H1 (cell line): Measurements from ENCODE around the gene ARID4B. TPM values are rescaled to one million over a fixed set of nuclear protein-coding genes. Genes with fewer than 3 reads are reported as not detected.

Experiments
- ASH2L ChIP-seq: fragments of 200-600, 300-600 bp; sonication (generic); IDR thresholded peaks from one replicate; pipeline ENCODE4 v1.7.1; 2017; ENCODE audit warnings: low read length
- BACH1 ChIP-seq: IDR thresholded peaks from 2 replicates; pipeline ENCODE4 v1.6.1; 2012; ENCODE audit warnings: low read length, improper control_type of control experiment
- CBX8 ChIP-seq: fragments of 300-800, 300-1000 bp; sonication (generic); IDR thresholded peaks from 2 replicates; pipeline ENCODE4 v1.7.1; 2016; ENCODE audit warnings: low read depth, low read length, borderline replicate concordance
- KDM1A ChIP-seq: fragments of 200-600, 300-600 bp; sonication (generic); IDR thresholded peaks from 2 replicates; pipeline ENCODE4 v1.7.1; 2016; ENCODE audit warnings: mild to moderate bottlenecking, low read length, borderline replicate concordance
- MAFK ChIP-seq: IDR thresholded peaks from 2 replicates; pipeline ENCODE4 v1.6.1; 2012; ENCODE audit warnings: low read depth, mild to moderate bottlenecking, improper control_type of control experiment, low read length
- MAX ChIP-seq: IDR thresholded peaks from 2 replicates; pipeline ENCODE4 v1.6.1; 2012; ENCODE audit warnings: inconsistent platforms
- POLR2A ChIP-seq, 2 experiments: IDR thresholded peaks; 1 replicate in 1 of 2; 2 replicates in 1 of 2; pipeline ENCODE4 v1.6.1; 2011; ENCODE audit warnings: low read depth in 2 of 2, low read length in 2 of 2, mild to moderate bottlenecking in 2 of 2; ENCODE audit errors: control extremely low read depth in 1 of 2
- POLR2AphosphoS5 ChIP-seq: IDR thresholded peaks from 2 replicates; pipeline ENCODE4 v1.6.1; 2011; ENCODE audit warnings: low read depth, low read length
- SIN3A ChIP-seq, 2 experiments: IDR thresholded peaks in 1 of 2; conservative IDR thresholded peaks in 1 of 2; 2 replicates each; pipeline ENCODE4 v1.6.1; 2011 to 2012; ENCODE audit warnings: low read length in 2 of 2, improper control_type of control experiment in 1 of 2, low read depth in 1 of 2, mild to moderate bottlenecking in 1 of 2
- SIX5 ChIP-seq: IDR thresholded peaks from 2 replicates; pipeline ENCODE4 v1.6.1; 2011; ENCODE audit warnings: mild to moderate bottlenecking, low read depth, low read length
- SP1 ChIP-seq: IDR thresholded peaks from 2 replicates; pipeline ENCODE4 v1.6.1; 2011; ENCODE audit warnings: low read depth, low read length
- SP4 ChIP-seq: IDR thresholded peaks from 2 replicates; pipeline ENCODE4 v1.6.1; 2012; ENCODE audit warnings: low read length, inconsistent platforms
- ZNF274 ChIP-seq: IDR thresholded peaks from 2 replicates; pipeline ENCODE4 v1.7.0; 2012; ENCODE audit warnings: low read length, borderline replicate concordance; ENCODE audit errors: extremely low read depth
- polyA plus RNA-seq, 7 experiments: library from polyadenylated mRNA; depleted of rRNA in 3 of 7; stranded (reverse) in 5 of 7; unstranded in 2 of 7; fragments of >200 nt in 5 of 7; fragments of 200-250 nt in 2 of 7; gene quantifications; 1 replicate in 5 of 7; 2 replicates in 1 of 7; 4 replicates in 1 of 7; pipeline versions ENCODE4 v1.2.1 to v1.2.3, GENCODE V29; 2011 to 2013; ENCODE audit warnings: missing spikeins in 2 of 7, mixed read lengths in 2 of 7
- total RNA-seq: library from RNA; stranded (reverse); fragmentation: NEBNext Ultra II Directional; extraction: Animal tissue kit (Norgen Biotek cat#: 25700); gene quantifications from 2 replicates; pipeline ENCODE4 v1.2.1, GENCODE V29; 2021

ARID4B gene
- total and polyA plus RNA-seq, 2 of the 8 experiments (the other 6 are each of a cell fraction or from before 2014, with no cell fraction given), result 5.1 to 28.8 TPM

DNA sequence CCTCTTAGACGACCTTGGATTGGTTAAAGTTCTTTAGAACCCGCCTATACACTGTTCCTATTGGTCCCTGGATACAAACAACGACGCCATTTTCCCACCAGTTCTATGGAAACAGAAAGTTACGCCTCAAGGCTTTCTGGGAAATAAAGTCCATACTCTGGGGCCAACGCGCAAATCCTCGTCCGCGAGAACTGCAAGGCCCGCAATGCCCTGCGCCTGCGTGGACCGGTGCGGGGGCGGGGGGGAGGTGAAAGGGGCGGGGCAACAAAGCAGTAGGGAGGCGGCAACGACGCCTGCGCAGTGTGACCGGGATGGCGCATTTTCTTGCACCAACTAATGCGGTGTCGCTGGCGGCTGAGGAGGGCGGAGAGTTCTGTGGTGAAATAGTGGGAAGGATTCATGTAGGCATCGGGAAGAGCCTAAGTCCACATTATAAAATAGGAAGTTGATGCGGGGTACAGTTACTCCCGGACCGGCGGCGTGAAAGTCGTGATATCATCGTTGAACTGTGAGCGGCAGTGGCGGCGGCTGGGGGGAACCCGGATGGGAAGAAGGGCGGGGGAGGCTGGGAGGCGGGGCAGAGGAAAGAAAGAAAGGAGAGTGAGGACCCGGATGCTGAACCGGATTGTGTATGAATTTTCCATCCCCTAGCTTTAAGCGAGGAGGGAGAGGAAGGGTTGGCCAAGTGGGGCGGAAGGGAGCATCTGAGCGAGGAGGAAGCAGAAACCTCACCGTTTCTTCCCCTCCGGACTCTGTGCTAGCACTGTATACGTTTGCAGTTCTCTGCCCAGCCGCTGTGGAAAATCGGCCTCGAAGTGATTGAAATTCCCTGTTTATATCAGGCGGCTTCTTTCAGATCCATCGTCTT lies 526 bp upstream of the ARID4B start, which contains the start of gene GGPS1 (continued):
- TF ChIP-seq BACH1 (no peak; the same call in 1 of the 2 replicates), SIN3A (conservative IDR thresholded peaks at IDR 0.05 in 1 of 2, IDR thresholded peaks at IDR 0.05 in 1 of 2; ENCODE audit: low read depth in 1 of 2, low read length in 2 of 2) (peak; percentile 20 to 55; a peak in 1 of 4 replicates), SP1 (peak; percentile 93), POLR2A (IDR thresholded peaks at IDR 0.05; ENCODE audit: control extremely low read depth in 1 of 2, low read depth in 2 of 2, low read length in 2 of 2) (peak; percentile 90 to 93), KDM1A (no peak), POLR2AphosphoS5 (peak; percentile 89), SIX5 (peak; percentile 69; the same call in 1 of the 2 replicates), ASH2L (peak; percentile 76), MAFK (no peak), SP4 (no peak; the same call in 1 of the 2 replicates), MAX (no peak; the same call in 1 of the 2 replicates), ZNF274 (no peak), CBX8 (no peak)
